GM23248 (cell line): ENCODE measurements around the gene BAHCC1. TPM values are rescaled to one million over a fixed set of nuclear protein-coding genes. Genes with fewer than 3 reads are reported as not detected.

Source experiments
- DNase-seq: peaks from one replicate; pipeline ENCODE4 v3.0.0-alpha.2; 2015
- H2AFZ ChIP-seq: fragments of 200-600 bp; sonication (generic); 2 replicates; pipeline ENCODE4 v1.6.1; 2016; ENCODE audit warnings: antibody characterized with exemption
- H3F3A ChIP-seq: fragments of 200-600 bp; sonication (generic); 2 replicates; pipeline ENCODE4 v1.6.1; 2016; ENCODE audit warnings: mild to moderate bottlenecking, antibody characterized with exemption, mixed run types; ENCODE audit not compliant: insufficient read depth
- H3K27ac ChIP-seq: fragments of 200-600 bp; sonication (generic); 2 replicates; pipeline ENCODE4 v1.5.1; 2016; ENCODE audit warnings: mild to moderate bottlenecking
- H3K27me3 ChIP-seq: fragments of 200-600 bp; sonication (generic); replicated peaks from 2 replicates; pipeline ENCODE4 v1.6.1; 2016; ENCODE audit warnings: mild to moderate bottlenecking; ENCODE audit not compliant: insufficient read depth
- H3K36me3 ChIP-seq: fragments of 200-600 bp; sonication (generic); 2 replicates; pipeline ENCODE4 v1.6.1; 2016; ENCODE audit warnings: low read depth, mild to moderate bottlenecking
- H3K4me1 ChIP-seq: fragments of 200-600 bp; sonication (generic); 2 replicates; pipeline ENCODE4 v1.6.1; 2016; ENCODE audit warnings: mild to moderate bottlenecking; ENCODE audit not compliant: insufficient read depth
- H3K4me2 ChIP-seq: fragments of 200-600 bp; sonication (generic); one replicate; pipeline ENCODE4 v1.6.1; 2016; ENCODE audit warnings: mild to moderate bottlenecking; ENCODE audit not compliant: unreplicated experiment
- H3K4me3 ChIP-seq: fragments of 200-600 bp; sonication (generic); 2 replicates; pipeline ENCODE4 v1.5.1; 2016; ENCODE audit warnings: mild to moderate bottlenecking
- H3K79me2 ChIP-seq: fragments of 200-600 bp; sonication (generic); 2 replicates; pipeline ENCODE4 v1.6.1; 2016; ENCODE audit warnings: mild to moderate bottlenecking; ENCODE audit not compliant: insufficient read depth
- H3K9ac ChIP-seq: fragments of 200-600 bp; sonication (generic); 2 replicates; pipeline ENCODE4 v1.6.1; 2016; ENCODE audit warnings: mild to moderate bottlenecking
- H3K9me2 ChIP-seq: fragments of 200-600 bp; sonication (generic); 2 replicates; pipeline ENCODE4 v1.6.1; 2016; ENCODE audit warnings: mixed run types, mild to moderate bottlenecking, moderate library complexity; ENCODE audit not compliant: insufficient read depth
- H3K9me3 ChIP-seq: fragments of 200-600 bp; sonication (generic); one replicate; pipeline ENCODE4 v1.6.1; 2017; ENCODE audit warnings: low read depth
- H4K20me1 ChIP-seq: fragments of 200-600 bp; sonication (generic); 2 replicates; pipeline ENCODE4 v1.6.0; 2016; ENCODE audit not compliant: insufficient read depth
- EZH2 ChIP-seq: fragments of 200-600 bp; sonication (generic); IDR thresholded peaks from 2 replicates; pipeline ENCODE4 v1.6.1; 2018; ENCODE audit warnings: antibody characterized with exemption, mild to moderate bottlenecking; ENCODE audit not compliant: insufficient read depth, poor library complexity, severe bottlenecking
- EZH2phosphoT487 ChIP-seq: fragments of 200-600 bp; sonication (generic); IDR thresholded peaks from 2 replicates; pipeline ENCODE4 v1.6.1; 2018; ENCODE audit warnings: antibody characterized with exemption, moderate library complexity, mild to moderate bottlenecking, low read depth; ENCODE audit not compliant: insufficient read depth
- WGBS, 2 experiments: methylation state at CpG; one replicate each; pipeline ENCODE4 v1.1.6; 2015 to 2017; ENCODE audit warnings: low lambda C conversion rate in 2 of 2, low coverage in 1 of 2; ENCODE audit errors: missing lambda C conversion rate in 2 of 2; 5-methylcytosine and 5-hydroxymethylcytosine counted together
- in situ Hi-C: fragments of 300-500 bp; cut with MboI; formaldehyde crosslinking; loops from 2 replicates; pipeline ENCODE4 v1.15.0; 2020
- polyA plus RNA-seq: library from polyadenylated mRNA; unstranded; fragments of >200 nt; fragmentation: Nextera tagmentation; extraction: Ambion mirVana; gene quantifications from 2 replicates; pipeline ENCODE4 v1.2.1, GENCODE V29; 2016
- total RNA-seq: library from RNA; depleted of rRNA; stranded (reverse); fragments of >200 nt; shearing (Covaris generic); gene quantifications from 2 replicates; pipeline ENCODE4 v1.2.3, GENCODE V29; 2014

Gene BAHCC1
- total and polyA plus RNA-seq, 2 experiments from 2014 or later = 1.3 to 3.0 TPM

DNA sequence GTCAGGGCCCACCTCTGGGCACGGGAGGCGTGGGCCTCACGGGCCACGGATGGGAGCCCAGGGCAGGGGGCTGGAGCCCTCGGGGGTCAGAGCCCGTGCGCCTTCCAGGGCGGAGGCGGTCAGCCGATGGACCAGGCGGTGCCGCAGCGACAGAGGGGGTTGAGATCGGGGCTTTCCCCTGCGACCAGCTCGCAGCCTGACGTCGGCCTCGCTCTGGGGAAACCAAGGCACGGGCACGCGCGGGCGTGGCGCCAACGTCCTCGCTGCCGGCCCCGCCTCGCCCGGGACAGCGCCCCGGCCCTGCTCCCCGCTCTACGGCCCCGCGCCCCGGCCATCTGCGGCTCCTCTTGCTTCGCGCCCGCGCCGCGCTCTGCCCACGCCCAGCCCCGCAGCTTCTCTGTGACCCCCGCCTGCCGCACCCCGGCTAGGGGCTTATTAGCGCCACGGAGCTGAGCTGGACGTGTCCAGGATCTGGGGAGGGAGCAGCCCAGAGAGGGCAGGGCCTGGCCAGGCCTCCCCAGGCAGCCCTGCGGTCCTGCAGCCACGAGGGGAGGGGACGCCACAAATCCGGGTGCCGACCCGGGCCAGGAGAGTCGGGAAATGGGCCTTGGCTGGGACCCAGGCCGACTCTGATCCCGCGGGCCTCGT, 103.8 kb downstream of the BAHCC1 start:
- WGBS, 2 experiments = 57 to 67% methylated on average over 30 to 54 of the region's 64 CpGs
- peaks cover 4% of the 10 kb centered on the region; the same call in 1 of the 2 replicates for H3K4me1 ChIP-seq
- no peak for TF ChIP-seq EZH2phosphoT487
- TF ChIP-seq EZH2 = no peak
- no peaks in the 10 kb centered on the region for H3K36me3 ChIP-seq
- in situ Hi-C loops = no loop called here
- no peaks in the 10 kb centered on the region for H3F3A ChIP-seq
- H3K4me3 ChIP-seq = no peak overlapping the region
- H4K20me1 ChIP-seq = no peaks in the 10 kb centered on the region
- H2AFZ ChIP-seq = no peak overlapping the region
- no peak overlapping the region for H3K4me2 ChIP-seq
- H3K79me2 ChIP-seq = no peaks in the 10 kb centered on the region
- DNase-seq = no peak
- H3K9ac ChIP-seq = no peak overlapping the region
- no peak overlapping the region for H3K27ac ChIP-seq
- H3K9me3 ChIP-seq = no peaks in the 10 kb centered on the region
- no peaks in the 10 kb centered on the region; the same call in 1 of the 2 replicates for H3K27me3 ChIP-seq
- H3K9me2 ChIP-seq = no peaks in the 10 kb centered on the region

DNA sequence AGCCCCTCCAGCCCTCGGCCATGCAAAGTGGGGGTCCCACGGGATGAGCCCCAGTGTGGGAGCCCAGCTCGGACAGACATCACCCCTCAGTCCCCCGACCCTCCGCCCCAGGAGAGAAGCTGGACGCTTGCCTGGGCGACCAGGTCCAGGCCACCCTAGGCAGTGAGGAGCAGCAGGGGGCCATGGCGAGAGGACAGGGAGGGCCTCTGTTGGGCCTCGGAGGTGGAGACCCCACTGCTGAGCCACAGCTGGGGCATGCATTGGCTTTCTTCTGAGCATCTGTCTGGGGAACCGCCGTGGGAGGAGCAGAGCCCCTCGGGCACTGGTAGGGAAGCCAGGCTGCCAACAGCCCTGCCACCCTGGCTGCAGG, 104.3 kb downstream of the BAHCC1 start:
- 47 to 49% methylated on average over 11 to 12 of the region's 12 CpGs for WGBS, 2 experiments
- Histone ChIP-seq H3K4me2 (no peak overlapping the region), H3K79me2 (no peaks in the 10 kb centered on the region), H3K4me3 (no peak overlapping the region), H3K9me3 (no peaks in the 10 kb centered on the region), H2AFZ (no peak overlapping the region), H3K36me3 (no peaks in the 10 kb centered on the region), H3K27ac (no peak overlapping the region), H3F3A (no peaks in the 10 kb centered on the region), H4K20me1 (no peaks in the 10 kb centered on the region), H3K4me1 (peaks cover 4% of the 10 kb centered on the region; the same call in 1 of the 2 replicates), H3K27me3 (no peaks in the 10 kb centered on the region; the same call in 1 of the 2 replicates), H3K9ac (no peak overlapping the region), H3K9me2 (no peaks in the 10 kb centered on the region)
- no peak for DNase-seq
- TF ChIP-seq EZH2phosphoT487 (no peak), EZH2 (no peak)
- in situ Hi-C loops = no loop called here

DNA sequence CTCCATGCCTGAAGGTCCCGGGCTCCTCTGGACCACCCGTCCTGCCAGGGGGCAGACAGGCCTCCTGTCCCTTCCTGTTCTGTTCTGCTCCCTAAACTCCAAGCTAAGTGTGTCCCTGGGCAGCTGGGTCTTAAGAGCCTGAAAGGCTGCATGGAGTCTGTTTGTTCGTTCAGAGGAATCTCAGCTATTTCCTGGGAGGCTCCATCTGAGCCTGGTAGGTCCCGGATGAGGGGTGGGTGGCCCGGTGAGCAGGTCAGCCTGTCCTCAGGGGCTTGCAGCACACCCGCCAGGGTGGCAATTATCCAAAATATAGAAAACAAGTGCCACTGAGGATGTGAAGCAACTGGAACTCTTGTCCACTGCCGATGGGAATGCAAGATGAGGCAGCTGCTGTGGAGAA, 104.8 kb downstream of the BAHCC1 start:
- Histone ChIP-seq H3K4me3 (no peak overlapping the region), H3K79me2 (no peaks in the 10 kb centered on the region), H3K4me1 (peaks cover 4% of the 10 kb centered on the region; the same call in 1 of the 2 replicates), H3K27me3 (no peaks in the 10 kb centered on the region; the same call in 1 of the 2 replicates), H3K9me2 (no peaks in the 10 kb centered on the region), H4K20me1 (no peaks in the 10 kb centered on the region), H3F3A (no peaks in the 10 kb centered on the region), H2AFZ (no peak overlapping the region), H3K36me3 (no peaks in the 10 kb centered on the region), H3K9me3 (no peaks in the 10 kb centered on the region), H3K4me2 (no peak overlapping the region), H3K27ac (no peak overlapping the region), H3K9ac (no peak overlapping the region)
- TF ChIP-seq EZH2phosphoT487 = no peak
- TF ChIP-seq EZH2 = no peak
- 44 to 50% methylated on average over 7 of the region's 7 CpGs for WGBS, 2 experiments
- in situ Hi-C loops = no loop called here
- no peak for DNase-seq

- Histone ChIP-seq H3K4me2 (no peak overlapping the region), H3K4me1 (peaks cover 4% of the 10 kb centered on the region; the same call in 1 of the 2 replicates), H3K27me3 (no peaks in the 10 kb centered on the region), H3K4me3 (no peak overlapping the region), H3K9me3 (no peaks in the 10 kb centered on the region), H3K9me2 (no peaks in the 10 kb centered on the region), H3K27ac (no peak overlapping the region), H3K9ac (no peak overlapping the region), H4K20me1 (0 out of 2 replicates have a peak, but pooled peaks cover under 1% of the 10 kb centered on the region), H2AFZ (no peak overlapping the region), H3F3A (peaks cover 13% of the 10 kb centered on the region), H3K79me2 (no peaks in the 10 kb centered on the region), H3K36me3 (no peaks in the 10 kb centered on the region)
- no peak for DNase-seq
- in situ Hi-C loops = no loop called here
- WGBS, 2 experiments = 64 to 69% methylated on average over 12 of the region's 12 CpGs
- TF ChIP-seq EZH2phosphoT487 (no peak), EZH2 (no peak)
Measured at GRCh38 chr17:81502471-81503017, 107.3 kb downstream of the BAHCC1 start.

DNA sequence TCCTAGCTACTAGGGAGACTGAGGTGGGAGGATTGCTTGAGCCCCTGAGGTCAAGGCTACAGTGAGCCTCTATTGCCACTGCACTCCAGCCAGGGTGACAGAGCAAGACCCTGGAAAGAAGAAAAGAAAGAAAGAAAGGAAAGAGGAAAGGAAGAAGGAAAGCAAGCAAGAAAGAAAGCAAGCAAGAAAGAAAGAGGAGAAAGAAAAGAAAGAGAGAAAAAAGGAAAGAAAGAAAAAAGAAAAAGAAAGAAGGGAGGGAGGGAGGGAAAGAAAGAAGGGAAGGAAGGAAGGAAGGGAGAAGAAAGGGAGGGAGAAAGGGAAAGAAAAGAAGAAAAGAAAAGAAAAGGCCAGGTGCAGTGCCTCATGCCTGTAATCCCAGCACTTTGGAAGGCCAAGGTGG, 108.4 kb downstream of the BAHCC1 start:
- Histone ChIP-seq H3K27me3 (no peaks in the 10 kb centered on the region), H3K9me2 (no peaks in the 10 kb centered on the region), H3K4me1 (peaks cover 4% of the 10 kb centered on the region; the same call in 1 of the 2 replicates), H3K9ac (no peak overlapping the region), H2AFZ (no peak overlapping the region), H3K4me3 (no peak overlapping the region), H3K36me3 (no peaks in the 10 kb centered on the region), H3K9me3 (no peaks in the 10 kb centered on the region), H3K4me2 (no peak overlapping the region), H3F3A (peaks cover 24% of the 10 kb centered on the region), H3K27ac (no peak overlapping the region), H3K79me2 (peaks cover 2% of the 10 kb centered on the region; the same call in 1 of the 2 replicates), H4K20me1 (0 out of 2 replicates have a peak, but pooled peaks cover 3% of the 10 kb centered on the region)
- TF ChIP-seq EZH2phosphoT487 (no peak), EZH2 (no peak)
- in situ Hi-C loops = no loop called here
- no peak for DNase-seq
